GM19238 (cell line): ENCODE data around the gene AOPEP.

ENCODE experiments used
- DNase-seq: peaks from one replicate; pipeline ENCODE4 v3.0.0; 2011; ENCODE audit warnings: low spot score; ENCODE audit not compliant: insufficient read length

Gene AOPEP

GRCh38 chr9:95029720-95030119 lies 303.2 kb downstream of the AOPEP start:
- no peak for DNase-seq

GRCh38 chr9:95030344-95030743 lies 303.8 kb downstream of the AOPEP start:
- no peak for DNase-seq

GRCh38 chr9:95030920-95031642 lies 304.6 kb downstream of the AOPEP start:
- DNase-seq = no peak

- no peak for DNase-seq
Measured at GRCh38 chr9:95031711-95032461, 305.4 kb downstream of the AOPEP start.

- DNase-seq = no peak
Measured at GRCh38 chr9:95032580-95033341, 306.3 kb downstream of the AOPEP start.

- DNase-seq = no peak
Measured at GRCh38 chr9:95035846-95036245, 309.3 kb downstream of the AOPEP start.

GRCh38 chr9:95036676-95037075 lies 310.2 kb downstream of the AOPEP start:
- no peak for DNase-seq

GRCh38 chr9:95037789-95038521 lies 311.5 kb downstream of the AOPEP start:
- DNase-seq = no peak

- DNase-seq = no peak
Measured at GRCh38 chr9:95038666-95039065, 312.2 kb downstream of the AOPEP start.

GRCh38 chr9:95040106-95040505 lies 313.6 kb downstream of the AOPEP start:
- DNase-seq = no peak

- no peak for DNase-seq
Measured at GRCh38 chr9:95043826-95044225, 317.3 kb downstream of the AOPEP start.

GRCh38 chr9:95044731-95045508 lies 318.4 kb downstream of the AOPEP start:
- DNase-seq = no peak

- no peak for DNase-seq
Measured at GRCh38 chr9:95045751-95046150, 319.3 kb downstream of the AOPEP start.

GRCh38 chr9:95047452-95048224 lies 321.1 kb downstream of the AOPEP start:
- no peak for DNase-seq

- DNase-seq = peak; percentile 75
Measured at GRCh38 chr9:95048225-95049087, 322.0 kb downstream of the AOPEP start.

- no peak for DNase-seq
Measured at GRCh38 chr9:95049761-95050160, 323.3 kb downstream of the AOPEP start.

- no peak for DNase-seq
Measured at GRCh38 chr9:95053611-95054570, 327.4 kb downstream of the AOPEP start.

- DNase-seq = no peak
Measured at GRCh38 chr9:95055334-95055850, 328.9 kb downstream of the AOPEP start.
